HG03103 (cell line): ENCODE results near the gene LCTL.
"Not testable (repeated sequence)": the region's sequence is repeated elsewhere in the genome, so short reads cannot be mapped to it uniquely, and the experiment has no call there.

Experiments
- ATAC-seq: cut with Tn5 transposase; IDR thresholded peaks from one replicate; pipeline ENCODE4 v1.9.1; 2021; ENCODE audit warnings: low read depth; ENCODE audit not compliant: unreplicated experiment

The LCTL gene

GRCh38 chr15:66503780-66504562 is 61.8 kb downstream of the LCTL start:
- ATAC-seq: no peak

DNA sequence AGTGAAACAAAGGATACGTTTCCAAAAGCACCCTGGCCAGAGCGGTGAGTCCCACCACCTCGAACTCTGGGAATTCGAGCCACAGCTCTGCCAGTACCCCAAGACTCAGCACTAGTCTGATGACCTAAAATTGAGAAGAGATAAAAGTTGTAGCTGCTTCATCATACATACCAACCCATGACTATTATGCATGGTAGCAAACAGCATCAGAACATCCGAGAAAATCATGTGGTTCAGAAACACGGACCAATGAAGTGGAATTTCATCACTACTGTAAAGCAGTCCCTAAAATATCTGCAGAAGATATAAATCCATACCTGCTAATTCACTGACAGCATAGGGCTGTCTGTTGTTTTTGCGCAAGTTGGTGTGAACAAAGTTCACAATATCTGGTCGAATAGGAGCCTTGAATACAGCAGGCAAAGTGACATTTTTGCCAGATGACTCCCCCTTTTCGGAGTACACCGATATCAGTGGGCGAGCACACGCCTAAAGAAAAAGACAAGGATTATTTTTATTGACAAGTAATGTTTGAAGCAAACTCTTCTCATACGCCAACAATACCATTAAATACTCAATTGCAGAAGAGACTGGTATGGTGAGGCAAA is 62.7 kb downstream of the LCTL start:
- not testable (repeated sequence) for ATAC-seq

- no peak for ATAC-seq
These were observed 63.3 kb downstream of the LCTL start for GRCh38 chr15:66502491-66502890.

DNA sequence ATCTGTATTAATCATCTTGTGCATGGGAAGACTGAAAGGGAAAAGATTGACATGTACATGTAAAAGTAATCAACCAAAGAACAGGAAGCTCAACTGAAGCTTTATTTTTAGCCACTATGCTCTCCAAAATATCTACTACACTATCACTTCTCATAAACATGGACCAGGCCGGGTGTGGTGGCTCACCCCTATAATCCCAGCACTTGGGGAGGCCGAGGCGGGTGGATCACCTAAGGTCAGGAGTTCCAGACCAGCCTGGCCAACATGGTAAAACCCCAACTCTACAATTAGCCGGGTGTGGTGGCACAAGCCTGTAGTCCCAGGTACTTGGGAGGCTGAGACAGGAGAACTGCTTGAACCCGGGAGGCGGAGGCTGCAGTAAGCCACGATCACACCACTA is 65.5 kb downstream of the LCTL start:
- ATAC-seq: not testable (repeated sequence)

GRCh38 chr15:66498501-66499386 is 67.1 kb downstream of the LCTL start:
- ATAC-seq: no peak
